Islet precursor cell (in vitro differentiated cells): ENCODE measurements around the gene USP51.
"Not testable (repeated sequence)": the region's sequence is repeated elsewhere in the genome, so short reads cannot be mapped to it uniquely, and the experiment has no call there.

Experiments used
- DNase-seq: peaks from one replicate; pipeline ENCODE4 v3.0.0-alpha.2; 2018

USP51 gene

GRCh38 chrX:55489314-55490009 lies at the start of gene USP51:
USP51 (minus strand) TSS chrX:55489848; CDS start chrX:55488939, 909 bp downstream.
- peak; percentile 84 for DNase-seq

GRCh38 chrX:55524487-55524886 lies 34.8 kb upstream of the USP51 start:
- no peak for DNase-seq

- no peak for DNase-seq
These were observed 33.7 kb upstream of the USP51 start for GRCh38 chrX:55523356-55523755.

GRCh38 chrX:55522596-55523276 lies 33.1 kb upstream of the USP51 start:
- DNase-seq: no peak

- no peak for DNase-seq
These were observed 32.0 kb upstream of the USP51 start for GRCh38 chrX:55521687-55522086.

- not testable (repeated sequence) for DNase-seq
These were observed 27.3 kb upstream of the USP51 start for GRCh38 chrX:55516794-55517481.

GRCh38 chrX:55513045-55513737 lies 23.5 kb upstream of the USP51 start:
- DNase-seq: not testable (repeated sequence)

GRCh38 chrX:55508410-55509152 lies 18.9 kb upstream of the USP51 start:
- not testable (repeated sequence) for DNase-seq

GRCh38 chrX:55507699-55508098 lies 18.1 kb upstream of the USP51 start:
- not testable (repeated sequence) for DNase-seq

GRCh38 chrX:55507010-55507409 lies 17.4 kb upstream of the USP51 start:
- DNase-seq: not testable (repeated sequence)

- DNase-seq: peak; percentile 7
These were observed 1.3 kb upstream of the USP51 start for GRCh38 chrX:55490974-55491373.

- no peak for DNase-seq
These were observed 473 bp upstream of the USP51 start for GRCh38 chrX:55490121-55490520.

- peak; percentile 76 for DNase-seq
These were observed 895 bp downstream of the USP51 start for GRCh38 chrX:55488593-55489313.

- no peak for DNase-seq
These were observed 1.5 kb downstream of the USP51 start for GRCh38 chrX:55488006-55488592.

GRCh38 chrX:55487143-55487542 lies 2.5 kb downstream of the USP51 start:
- peak; percentile 29 for DNase-seq

GRCh38 chrX:55486736-55487135 lies 2.9 kb downstream of the USP51 start:
- no peak for DNase-seq

GRCh38 chrX:55484948-55485347 lies 4.7 kb downstream of the USP51 start:
- DNase-seq: no peak

GRCh38 chrX:55480390-55481062 lies 9.1 kb downstream of the USP51 start:
- peak; percentile 7 for DNase-seq

- DNase-seq: peak; percentile 16
These were observed 9.7 kb downstream of the USP51 start for GRCh38 chrX:55479956-55480355.

- DNase-seq: not testable (repeated sequence)
These were observed 23.9 kb downstream of the USP51 start for GRCh38 chrX:55465791-55466190.

- DNase-seq: not testable (repeated sequence)
These were observed 24.5 kb downstream of the USP51 start for GRCh38 chrX:55465108-55465507.
